SJCRH30 (cell line): ENCODE measurements around the gene ARMS2. TPM values are rescaled to one million over a fixed set of nuclear protein-coding genes. Genes with fewer than 3 reads are reported as not detected.

Experiments used
- DNase-seq, 2 experiments: peaks; one replicate each; pipeline ENCODE4 v3.0.0-alpha.2; 2015 to 2020
- H3K27ac ChIP-seq: fragments of 250-450 bp; sonication (Bioruptor Pico); 2 replicates; pipeline ENCODE4 v1.5.1; 2020; ENCODE audit warnings: mild to moderate bottlenecking, moderate library complexity
- H3K27me3 ChIP-seq: fragments of 250-450 bp; sonication (Bioruptor Pico); 2 replicates; pipeline ENCODE4 v1.5.1; 2020; ENCODE audit warnings: mild to moderate bottlenecking, moderate library complexity
- H3K36me3 ChIP-seq: fragments of 250-450 bp; sonication (Bioruptor Pico); 2 replicates; pipeline ENCODE4 v1.5.1; 2020; ENCODE audit warnings: mild to moderate bottlenecking, moderate library complexity
- H3K4me1 ChIP-seq: fragments of 250-450 bp; sonication (Bioruptor Pico); 2 replicates; pipeline ENCODE4 v1.5.1; 2020; ENCODE audit warnings: mild to moderate bottlenecking, moderate library complexity
- H3K4me3 ChIP-seq: fragments of 250-450 bp; sonication (Bioruptor Pico); 2 replicates; pipeline ENCODE4 v1.5.1; 2020; ENCODE audit warnings: mild to moderate bottlenecking, moderate library complexity
- H3K9me3 ChIP-seq: fragments of 250-450 bp; sonication (Bioruptor Pico); replicated peaks from 2 replicates; pipeline ENCODE4 v1.5.1; 2020; ENCODE audit warnings: mild to moderate bottlenecking, moderate library complexity
- total RNA-seq: library from RNA; depleted of rRNA; stranded (reverse); fragments of >200 nt; shearing (Covaris generic); gene quantifications from 2 replicates; pipeline ENCODE4 v1.2.3, GENCODE V29; 2014

Gene ARMS2
- total RNA-seq, 1 experiment from 2014 or later, result not detected

DNA sequence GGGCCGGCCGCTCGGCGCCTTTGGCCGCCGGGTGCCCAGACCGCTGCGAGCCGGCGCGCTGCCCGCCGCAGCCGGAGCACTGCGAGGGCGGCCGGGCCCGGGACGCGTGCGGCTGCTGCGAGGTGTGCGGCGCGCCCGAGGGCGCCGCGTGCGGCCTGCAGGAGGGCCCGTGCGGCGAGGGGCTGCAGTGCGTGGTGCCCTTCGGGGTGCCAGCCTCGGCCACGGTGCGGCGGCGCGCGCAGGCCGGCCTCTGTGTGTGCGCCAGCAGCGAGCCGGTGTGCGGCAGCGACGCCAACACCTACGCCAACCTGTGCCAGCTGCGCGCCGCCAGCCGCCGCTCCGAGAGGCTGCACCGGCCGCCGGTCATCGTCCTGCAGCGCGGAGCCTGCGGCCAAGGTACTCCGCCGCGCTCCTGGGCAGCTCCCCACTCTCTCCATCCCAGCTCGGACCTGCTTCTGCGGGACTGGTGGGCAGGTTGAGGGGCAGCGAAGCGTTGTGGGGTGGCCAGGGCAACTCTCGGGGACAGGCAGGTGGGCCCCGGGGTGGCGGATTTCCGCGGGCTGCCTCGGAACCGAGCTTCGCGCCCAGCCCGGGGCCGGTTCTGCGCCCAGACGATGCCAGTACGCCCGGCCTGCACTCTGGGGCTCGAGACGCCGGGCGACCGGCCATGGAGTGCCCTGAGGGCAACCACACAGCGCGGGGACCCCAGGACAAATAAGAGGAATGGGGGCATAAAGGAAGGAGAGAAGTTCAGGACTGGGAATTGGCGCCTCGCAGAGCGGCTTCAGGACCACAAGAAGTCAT, 7.5 kb downstream of the ARMS2 start:
- Histone ChIP-seq H3K9me3 (no peaks in the 10 kb centered on the region), H3K27ac (no peak overlapping the region), H3K4me1 (peaks cover 14% of the 10 kb centered on the region; the same call in 1 of the 2 replicates), H3K4me3 (peak overlapping the region; percentile 52), H3K27me3 (peaks cover 5% of the 10 kb centered on the region), H3K36me3 (no peaks in the 10 kb centered on the region)
- no peak for DNase-seq

DNA sequence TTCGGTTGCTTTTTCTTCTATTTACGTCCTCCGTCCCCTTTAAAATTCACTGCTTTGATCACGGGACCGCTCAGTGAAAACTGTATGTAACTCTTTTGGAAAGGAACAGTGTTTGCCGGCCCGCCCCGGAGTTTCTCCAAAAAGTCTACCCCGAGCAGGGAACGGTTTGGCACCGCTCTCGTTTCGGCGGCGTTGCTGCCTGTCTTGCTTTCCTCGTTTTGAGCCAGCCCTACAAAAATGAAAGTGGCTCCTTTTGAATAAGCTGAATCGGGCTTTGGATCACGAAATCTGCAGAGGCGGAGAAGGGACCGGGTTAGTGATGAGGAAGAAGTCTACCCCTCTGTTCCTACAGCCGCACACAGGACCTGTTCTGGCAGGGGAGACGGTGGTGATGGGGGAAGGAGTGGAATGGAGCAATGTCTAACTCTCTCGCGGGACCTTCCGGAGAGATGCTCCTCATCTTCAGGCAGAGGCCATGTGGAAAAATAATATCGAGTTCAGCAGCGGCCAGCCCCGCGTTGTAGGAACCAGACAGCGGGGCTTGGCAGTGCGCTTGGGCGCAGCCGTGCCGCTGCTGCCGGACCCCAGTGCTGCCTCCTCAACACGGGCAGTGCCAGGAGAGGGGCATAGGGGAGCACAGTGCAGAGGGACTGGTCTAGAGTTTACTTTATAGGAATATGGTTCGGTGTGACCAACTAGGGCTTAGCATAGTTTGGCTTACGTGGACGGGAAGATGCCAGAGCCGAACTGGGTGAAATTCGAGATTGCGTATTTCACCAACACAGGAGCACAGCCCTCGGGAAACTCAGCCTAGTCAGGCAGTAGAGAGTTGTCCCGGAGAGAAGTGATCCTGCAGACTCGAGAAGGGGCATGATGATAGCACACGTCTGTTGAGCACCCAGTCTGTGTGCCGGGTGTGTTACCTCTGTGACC, 8.3 kb downstream of the ARMS2 start:
- Histone ChIP-seq H3K27ac (no peak overlapping the region), H3K36me3 (no peaks in the 10 kb centered on the region), H3K27me3 (peaks cover 8% of the 10 kb centered on the region), H3K9me3 (no peaks in the 10 kb centered on the region), H3K4me1 (peaks cover 14% of the 10 kb centered on the region; the same call in 1 of the 2 replicates), H3K4me3 (no peak overlapping the region; the same call in 1 of the 2 replicates)
- DNase-seq, result no peak

DNA sequence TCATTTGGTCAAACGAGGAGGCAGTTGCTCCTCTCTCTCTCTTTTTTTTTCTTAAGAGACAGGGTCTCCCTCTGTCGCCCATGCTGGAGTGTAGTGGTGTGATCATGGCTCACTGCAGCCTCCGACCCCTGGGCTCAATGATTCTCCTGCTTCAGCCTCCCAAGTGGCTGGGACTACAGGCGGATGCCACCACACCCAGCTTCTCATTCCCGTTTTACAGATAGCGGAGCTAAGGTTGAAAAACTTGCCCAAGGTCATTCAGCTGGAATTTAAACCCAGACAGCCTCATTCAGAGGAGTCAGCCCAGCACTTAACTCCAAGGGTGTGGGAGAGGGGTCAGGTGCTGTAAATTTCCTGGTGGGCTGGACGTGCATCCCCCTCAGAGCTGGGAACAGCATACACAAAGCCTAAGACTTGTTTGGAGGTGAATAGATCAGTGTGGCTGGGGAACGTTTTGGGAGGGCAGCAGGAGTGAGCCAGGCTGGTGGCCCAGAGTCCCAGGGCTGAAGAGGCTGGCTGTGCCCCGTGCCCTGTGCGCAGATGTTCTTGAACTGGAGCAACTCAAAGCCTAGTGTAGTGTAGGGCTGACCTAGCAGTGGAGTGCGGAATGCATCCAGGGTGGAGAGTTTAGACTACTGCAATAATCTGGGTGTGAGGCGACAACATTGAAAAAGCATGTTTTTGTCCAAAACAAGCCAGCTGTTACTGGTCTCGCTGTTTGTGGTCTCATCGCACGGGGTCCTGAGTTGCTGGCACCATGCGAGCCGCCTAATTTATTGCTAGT, 9.2 kb downstream of the ARMS2 start:
- Histone ChIP-seq H3K4me3 (no peak overlapping the region), H3K4me1 (peaks cover 17% of the 10 kb centered on the region; the same call in 1 of the 2 replicates), H3K27me3 (peaks cover 8% of the 10 kb centered on the region), H3K27ac (no peak overlapping the region), H3K9me3 (no peaks in the 10 kb centered on the region), H3K36me3 (no peaks in the 10 kb centered on the region)
- no peak for DNase-seq

DNA sequence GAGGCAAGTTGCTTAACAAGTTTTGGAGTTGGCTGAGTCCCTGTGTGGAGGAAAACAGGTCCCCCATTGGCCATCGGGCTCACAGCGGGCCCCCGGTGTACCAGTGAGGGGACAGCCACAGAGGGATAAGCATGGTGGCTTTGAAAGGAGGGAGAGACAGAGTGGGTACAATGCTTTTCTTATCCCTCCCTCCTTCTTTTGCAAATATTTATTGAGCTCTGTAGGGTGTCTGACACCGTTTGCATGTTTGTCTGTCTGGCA, 9.7 kb downstream of the ARMS2 start:
- no peak for DNase-seq
- H3K27me3 ChIP-seq, result peaks cover 8% of the 10 kb centered on the region
- no peak overlapping the region for H3K4me3 ChIP-seq
- no peak overlapping the region for H3K27ac ChIP-seq
- no peaks in the 10 kb centered on the region for H3K9me3 ChIP-seq
- no peaks in the 10 kb centered on the region for H3K36me3 ChIP-seq
- peaks cover 19% of the 10 kb centered on the region for H3K4me1 ChIP-seq

DNA sequence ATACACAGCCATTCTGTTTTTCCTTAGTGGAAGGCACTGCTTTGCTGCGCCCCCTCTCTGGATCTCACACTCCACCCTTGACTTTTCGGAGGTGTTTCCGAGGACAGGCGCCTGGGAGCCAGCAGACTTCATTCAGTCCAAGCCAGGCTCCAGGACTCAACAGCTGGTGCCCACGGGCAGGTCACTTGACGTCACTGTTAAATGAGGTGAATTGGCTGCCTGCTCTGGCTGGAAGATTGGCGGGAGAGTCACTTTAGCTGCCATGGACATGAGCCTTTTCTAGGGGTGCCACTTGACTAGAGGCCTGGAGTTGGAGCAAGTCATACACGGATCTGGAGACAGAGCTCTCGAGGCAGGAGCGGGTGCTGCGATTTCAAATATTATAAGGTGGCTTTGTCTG, 10.1 kb downstream of the ARMS2 start:
- no peak overlapping the region for H3K4me3 ChIP-seq
- H3K27ac ChIP-seq, result no peak overlapping the region
- no peak for DNase-seq
- no peaks in the 10 kb centered on the region for H3K9me3 ChIP-seq
- no peaks in the 10 kb centered on the region for H3K36me3 ChIP-seq
- H3K27me3 ChIP-seq, result peaks cover 8% of the 10 kb centered on the region
- peaks cover 18% of the 10 kb centered on the region for H3K4me1 ChIP-seq

DNA sequence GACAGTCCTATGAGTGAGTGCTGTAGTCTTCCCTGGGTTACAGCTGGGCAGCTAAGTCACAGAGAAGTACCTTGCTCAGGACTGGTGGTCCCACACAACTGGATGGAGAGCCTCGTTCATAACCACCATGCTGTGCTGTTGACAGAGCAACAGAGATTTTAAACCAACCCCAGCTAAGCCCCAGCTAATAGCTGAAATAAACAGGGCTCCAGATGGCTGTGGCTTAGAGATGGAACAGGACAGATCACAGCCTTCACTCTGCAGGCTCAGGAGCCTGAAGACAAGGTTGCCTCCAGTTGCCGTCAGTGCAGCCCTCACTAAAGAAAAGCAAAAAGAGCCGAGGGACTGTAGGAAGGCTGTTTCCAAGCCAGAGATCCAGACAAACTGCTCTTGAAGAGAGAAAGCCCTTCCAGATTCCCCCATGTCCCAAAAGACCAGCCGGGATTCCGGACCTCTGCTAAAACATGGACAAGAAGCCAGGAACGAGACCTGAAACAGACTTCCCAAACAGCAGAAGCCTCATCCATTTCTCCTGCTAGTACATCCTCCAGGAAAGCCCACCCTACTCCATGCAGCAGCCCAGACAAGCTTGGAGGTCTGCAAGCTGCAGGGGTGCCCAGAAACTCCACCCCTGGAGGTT, 11.1 kb downstream of the ARMS2 start:
- peaks cover 11% of the 10 kb centered on the region for H3K4me1 ChIP-seq
- H3K27ac ChIP-seq, result no peak overlapping the region
- no peaks in the 10 kb centered on the region for H3K9me3 ChIP-seq
- H3K27me3 ChIP-seq, result peaks cover 8% of the 10 kb centered on the region
- H3K4me3 ChIP-seq, result no peak overlapping the region
- DNase-seq, result no peak
- H3K36me3 ChIP-seq, result no peaks in the 10 kb centered on the region

DNA sequence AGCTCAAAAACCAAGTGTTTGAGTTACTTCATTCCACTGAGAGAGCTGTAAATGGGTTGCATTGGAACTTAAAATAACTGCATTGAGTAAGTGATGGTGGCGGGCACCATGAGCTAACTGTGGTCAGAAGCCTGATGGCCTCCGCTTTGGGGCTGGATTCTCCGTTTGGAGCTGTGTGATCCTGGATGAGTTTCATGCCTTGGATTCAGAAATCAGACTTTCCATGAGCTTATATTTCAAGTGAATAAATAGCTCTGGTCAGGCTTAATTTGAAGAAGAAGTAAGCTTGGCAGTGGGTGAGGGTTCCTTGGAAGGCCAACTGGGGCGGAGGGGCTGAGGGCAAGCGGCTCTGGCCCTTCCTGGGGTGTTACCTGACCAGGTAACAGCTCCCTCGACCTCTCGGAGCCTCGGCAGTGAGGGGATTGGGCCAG, 12.5 kb downstream of the ARMS2 start:
- no peaks in the 10 kb centered on the region for H3K36me3 ChIP-seq
- H3K4me3 ChIP-seq, result no peak overlapping the region
- DNase-seq, result no peak
- peaks cover 9% of the 10 kb centered on the region for H3K4me1 ChIP-seq
- H3K27me3 ChIP-seq, result peaks cover 8% of the 10 kb centered on the region
- H3K27ac ChIP-seq, result no peak overlapping the region
- H3K9me3 ChIP-seq, result no peaks in the 10 kb centered on the region

DNA sequence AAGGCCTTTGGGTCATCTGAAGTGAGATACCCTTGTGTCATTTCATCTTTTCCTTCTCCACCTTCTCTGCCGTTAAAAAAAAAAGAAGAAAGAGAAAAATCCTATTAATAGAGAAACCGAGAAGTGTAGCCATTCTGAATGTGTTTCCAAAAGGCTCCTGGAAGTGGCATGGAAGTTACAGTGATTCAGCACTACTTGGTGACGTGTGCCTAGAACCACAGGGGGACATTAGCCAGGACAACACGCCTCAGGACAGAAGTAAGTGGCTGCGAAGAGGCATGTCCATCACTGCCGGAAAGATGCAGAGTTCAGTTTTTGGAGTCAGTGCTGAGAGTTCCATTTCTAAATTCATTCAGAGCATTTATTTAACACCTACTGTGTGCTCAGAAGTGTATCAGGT, 13.2 kb downstream of the ARMS2 start:
- no peak for DNase-seq
- Histone ChIP-seq H3K9me3 (no peaks in the 10 kb centered on the region), H3K4me1 (peaks cover 9% of the 10 kb centered on the region), H3K27me3 (peaks cover 6% of the 10 kb centered on the region; the same call in 1 of the 2 replicates), H3K27ac (no peak overlapping the region), H3K4me3 (no peak overlapping the region), H3K36me3 (no peaks in the 10 kb centered on the region)

DNA sequence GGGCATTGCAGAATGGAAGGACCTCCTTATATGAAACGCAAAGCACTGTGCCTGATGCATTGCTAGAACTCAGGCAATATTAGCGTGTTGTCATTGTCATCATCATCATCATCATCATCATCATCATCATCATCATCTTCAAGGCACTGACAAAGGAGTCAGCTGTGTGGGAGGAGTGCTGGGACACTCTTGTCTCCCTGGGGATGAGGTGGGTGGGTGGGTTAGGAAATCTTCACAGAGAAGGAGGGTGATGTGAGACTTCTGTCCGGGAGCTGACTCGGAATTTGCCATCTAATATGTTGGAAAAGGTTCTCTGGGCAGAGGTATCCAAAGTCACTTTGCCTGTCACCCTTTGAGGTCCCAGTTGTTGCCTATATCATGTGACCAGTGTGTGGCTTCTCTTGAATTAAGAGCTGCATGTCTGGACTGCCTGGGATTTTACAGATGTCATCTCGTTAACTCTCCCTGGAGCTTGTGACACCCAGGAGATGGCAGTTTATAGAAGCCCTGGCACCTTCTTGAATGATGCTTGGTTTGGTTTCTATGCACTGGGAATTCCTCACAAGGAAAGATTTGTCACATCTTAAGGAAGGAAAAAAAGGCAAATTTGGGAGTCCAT, 14.0 kb downstream of the ARMS2 start:
- H3K4me1 ChIP-seq, result peaks cover 9% of the 10 kb centered on the region
- H3K4me3 ChIP-seq, result peak overlapping the region; percentile 0; the same call in 1 of the 2 replicates
- DNase-seq, result peak in 1 of 2 experiments; percentile 11
- H3K27me3 ChIP-seq, result 0 out of 2 replicates have a peak, but pooled peaks cover 2% of the 10 kb centered on the region
- H3K9me3 ChIP-seq, result no peaks in the 10 kb centered on the region
- peak overlapping the region; percentile 0; the same call in 1 of the 2 replicates for H3K27ac ChIP-seq
- H3K36me3 ChIP-seq, result no peaks in the 10 kb centered on the region

DNA sequence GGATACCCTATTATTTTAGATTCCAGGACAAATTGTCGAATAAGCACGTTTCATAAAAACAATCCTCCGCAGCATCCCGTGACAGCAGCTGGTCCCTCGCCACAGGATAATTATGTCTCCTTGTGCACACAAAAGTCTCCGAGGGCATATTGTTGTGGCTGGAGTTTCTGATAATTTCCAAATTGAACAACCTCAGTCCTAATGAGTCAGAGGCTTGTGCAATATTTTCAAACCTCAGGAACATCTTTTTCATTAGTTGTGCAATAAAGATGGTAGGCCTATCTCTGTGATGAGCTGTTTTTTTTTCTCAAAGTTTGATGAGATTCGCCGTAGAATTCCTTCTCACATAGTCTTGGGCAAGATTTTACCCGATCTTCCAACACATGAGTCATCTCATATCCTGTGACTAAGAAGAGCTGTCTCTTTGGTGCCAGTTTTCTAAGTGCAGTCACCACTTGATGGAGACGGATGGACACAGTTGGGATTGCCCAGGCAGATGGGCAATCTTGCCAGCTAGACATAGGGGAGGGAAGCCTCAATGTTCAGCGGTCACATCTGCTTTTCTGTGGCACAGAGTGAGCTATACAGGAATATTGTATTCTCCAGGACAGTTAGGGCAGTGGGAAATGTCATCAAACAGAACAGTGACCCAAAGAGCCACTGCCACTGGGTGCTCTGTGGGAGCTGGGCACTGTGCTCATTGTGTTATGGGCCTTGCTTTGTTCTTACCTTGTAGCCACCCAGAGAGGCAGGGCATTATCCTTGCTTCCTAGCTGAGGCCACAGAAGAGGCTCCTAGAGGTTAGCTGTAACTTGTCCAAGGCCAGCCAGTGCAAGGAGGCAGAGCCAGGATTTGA, 14.7 kb downstream of the ARMS2 start:
- DNase-seq, result peak; percentile 24 to 44
- Histone ChIP-seq H3K9me3 (no peaks in the 10 kb centered on the region), H3K27ac (peak overlapping the region; percentile 7; the same call in 1 of the 2 replicates), H3K4me1 (peaks cover 9% of the 10 kb centered on the region), H3K27me3 (0 out of 2 replicates have a peak, but pooled peaks cover 2% of the 10 kb centered on the region), H3K4me3 (peak overlapping the region; percentile 0; the same call in 1 of the 2 replicates), H3K36me3 (no peaks in the 10 kb centered on the region)

DNA sequence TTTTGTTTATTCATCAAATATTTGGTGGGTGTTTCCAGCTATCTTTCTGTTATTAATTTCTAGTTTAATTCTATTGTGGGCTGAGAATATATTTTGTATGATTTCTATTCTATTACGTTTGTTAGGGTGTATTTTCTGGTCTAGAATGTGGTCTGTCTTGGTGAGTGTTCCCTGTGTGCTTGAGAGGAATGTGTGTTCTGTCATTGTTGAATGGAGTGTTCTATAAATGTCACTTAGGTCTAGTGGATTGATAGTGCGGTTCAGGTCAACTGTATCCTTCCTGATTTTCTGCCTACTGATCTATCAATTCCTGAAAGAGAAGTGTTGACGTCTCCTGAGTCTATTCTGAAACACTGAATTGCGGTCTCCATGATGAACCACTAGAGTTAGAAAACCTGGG, 15.4 kb downstream of the ARMS2 start:
- DNase-seq, result no peak
- Histone ChIP-seq H3K27ac (no peak overlapping the region), H3K4me1 (peaks cover 9% of the 10 kb centered on the region)

DNA sequence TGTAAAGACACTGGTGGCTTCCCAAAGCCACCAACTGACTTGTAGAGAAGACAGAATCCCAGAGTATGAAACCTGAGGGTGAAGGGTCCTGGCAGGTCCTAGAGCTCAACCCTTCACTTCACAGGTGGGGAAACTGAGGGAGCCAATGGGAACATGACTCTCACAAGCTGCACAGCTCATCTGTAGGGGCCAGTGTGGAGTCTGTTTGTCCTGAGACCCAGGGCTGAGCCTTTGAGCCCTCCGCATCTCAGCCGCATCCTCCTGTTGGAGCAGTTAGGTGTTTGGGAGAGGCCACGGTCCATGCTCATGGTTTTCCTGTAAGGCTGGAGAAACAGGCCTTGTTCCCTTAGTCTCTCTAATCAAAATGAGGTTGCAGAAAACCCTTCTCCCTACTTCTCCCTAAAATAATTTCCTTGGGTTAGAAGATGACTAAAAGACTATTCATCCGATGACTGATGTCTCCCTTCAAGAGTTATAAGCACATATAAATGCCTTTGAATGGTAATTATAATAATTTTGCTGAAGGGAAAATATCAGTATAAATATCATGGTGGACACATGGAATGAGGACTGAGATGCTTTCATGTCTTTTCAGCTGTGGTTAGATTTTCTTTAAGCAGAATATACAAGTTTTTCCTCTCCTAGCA, 17.2 kb downstream of the ARMS2 start:
- Histone ChIP-seq H3K4me1 (peaks cover 9% of the 10 kb centered on the region), H3K27me3 (0 out of 2 replicates have a peak, but pooled peaks cover 2% of the 10 kb centered on the region), H3K9me3 (no peaks in the 10 kb centered on the region), H3K36me3 (no peaks in the 10 kb centered on the region), H3K27ac (no peak overlapping the region), H3K4me3 (no peak overlapping the region)
- no peak for DNase-seq

More for the DNA sequence above, 15.4 kb downstream of the ARMS2 start:
- Histone ChIP-seq H3K9me3 (no peaks in the 10 kb centered on the region), H3K4me3 (no peak overlapping the region), H3K36me3 (no peaks in the 10 kb centered on the region), H3K27me3 (0 out of 2 replicates have a peak, but pooled peaks cover 2% of the 10 kb centered on the region)
